ENCODE measurements around the gene TLE6.
"Not testable (repeated sequence)": the region's sequence is repeated elsewhere in the genome, so short reads cannot be mapped to it uniquely, and the experiment has no call there.

TLE6 gene

DNA sequence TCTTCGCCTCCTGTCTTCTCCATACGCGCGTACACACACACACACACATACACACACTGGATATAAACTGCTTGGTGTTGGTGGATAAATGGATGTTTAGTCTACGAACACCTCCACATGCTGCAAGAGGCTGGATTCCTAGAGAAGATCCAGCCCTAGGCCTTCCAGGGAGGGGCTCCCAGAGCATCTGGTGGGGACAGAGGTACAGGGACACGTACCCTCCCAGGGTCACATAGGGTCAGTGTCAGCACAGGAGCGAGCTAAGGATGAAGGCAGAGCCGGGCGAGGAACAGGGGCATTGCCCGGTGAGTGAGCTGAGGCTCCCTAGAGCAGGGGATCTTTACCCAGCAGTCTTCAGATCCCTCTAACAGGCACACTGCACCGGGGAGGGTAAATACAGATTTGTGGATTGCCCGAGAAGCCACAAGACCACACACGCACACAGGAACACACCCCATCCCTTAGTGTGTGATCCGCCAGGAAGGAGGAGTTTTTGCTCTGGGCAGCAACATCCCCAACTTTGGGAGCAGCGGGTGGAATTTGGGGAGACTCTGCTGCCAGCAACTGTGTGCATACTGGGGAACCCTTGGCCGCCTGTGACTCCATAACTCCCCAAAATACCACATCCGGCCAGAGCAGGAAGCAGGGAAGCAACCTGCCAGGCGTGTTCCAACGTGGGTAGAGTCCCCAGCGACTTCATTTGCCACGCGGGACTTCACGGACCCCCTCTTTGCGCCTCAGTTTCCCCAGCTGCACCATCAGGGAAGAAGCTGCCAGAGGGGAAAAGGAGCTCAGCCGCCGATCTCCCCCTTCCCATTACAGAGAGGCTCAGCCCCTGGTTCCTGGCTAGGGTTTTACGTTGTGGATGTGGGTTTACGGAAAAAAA lies 57.5 kb downstream of the TLE6 start:
- DNase-seq (ENCODE audit: insufficient read length) (no peak), FAIRE-seq (peak; percentile 67)
- TF ChIP-seq POLR2A (IDR thresholded peaks at IDR 0.05; ENCODE audit: low read depth, low read length): no peak
- TF ChIP-seq POLR2AphosphoS5 (IDR thresholded peaks at IDR 0.05; ENCODE audit: low read depth, low read length): no peak
- no peak for TF ChIP-seq TAF1 (IDR thresholded peaks at IDR 0.05; ENCODE audit: borderline replicate concordance, low read depth, low read length)

DNA sequence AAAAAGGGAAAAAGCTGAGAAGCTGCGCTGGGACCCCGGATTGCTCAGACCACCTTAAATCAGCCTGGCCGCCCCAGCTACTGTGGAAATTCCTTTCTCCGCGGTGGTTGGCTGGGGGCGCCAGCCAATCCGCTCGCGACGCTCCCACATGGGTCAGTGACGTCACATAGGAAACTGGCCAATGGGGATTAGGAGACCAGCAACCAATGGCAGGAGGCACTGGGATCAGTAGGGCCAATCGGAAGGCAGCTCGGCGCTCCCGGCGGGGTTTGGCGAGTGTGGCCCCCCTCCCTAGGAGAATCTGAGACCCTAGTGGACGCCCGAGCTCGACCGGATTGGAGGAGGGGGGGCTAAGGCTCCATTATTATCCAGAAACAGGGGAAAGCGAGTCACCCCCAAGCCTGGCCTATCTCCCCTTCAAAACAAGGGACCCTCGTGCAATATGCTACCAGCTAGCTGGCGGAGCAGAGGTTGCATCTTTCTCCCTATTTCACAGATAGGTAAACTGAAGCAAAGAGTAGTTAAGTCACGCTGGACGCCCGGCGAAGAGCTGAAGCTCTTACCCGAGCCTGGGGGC lies 58.3 kb downstream of the TLE6 start:
- TF ChIP-seq POLR2AphosphoS5 (IDR thresholded peaks at IDR 0.05; ENCODE audit: low read depth, low read length): peak; percentile 58; the same call in 1 of the 2 replicates
- peak; percentile 44; the same call in 1 of the 2 replicates for TF ChIP-seq POLR2A (IDR thresholded peaks at IDR 0.05; ENCODE audit: low read depth, low read length)
- TF ChIP-seq TAF1 (IDR thresholded peaks at IDR 0.05; ENCODE audit: borderline replicate concordance, low read depth, low read length): no peak
- FAIRE-seq (peak; percentile 98), DNase-seq (ENCODE audit: insufficient read length) (peak; percentile 100)

DNA sequence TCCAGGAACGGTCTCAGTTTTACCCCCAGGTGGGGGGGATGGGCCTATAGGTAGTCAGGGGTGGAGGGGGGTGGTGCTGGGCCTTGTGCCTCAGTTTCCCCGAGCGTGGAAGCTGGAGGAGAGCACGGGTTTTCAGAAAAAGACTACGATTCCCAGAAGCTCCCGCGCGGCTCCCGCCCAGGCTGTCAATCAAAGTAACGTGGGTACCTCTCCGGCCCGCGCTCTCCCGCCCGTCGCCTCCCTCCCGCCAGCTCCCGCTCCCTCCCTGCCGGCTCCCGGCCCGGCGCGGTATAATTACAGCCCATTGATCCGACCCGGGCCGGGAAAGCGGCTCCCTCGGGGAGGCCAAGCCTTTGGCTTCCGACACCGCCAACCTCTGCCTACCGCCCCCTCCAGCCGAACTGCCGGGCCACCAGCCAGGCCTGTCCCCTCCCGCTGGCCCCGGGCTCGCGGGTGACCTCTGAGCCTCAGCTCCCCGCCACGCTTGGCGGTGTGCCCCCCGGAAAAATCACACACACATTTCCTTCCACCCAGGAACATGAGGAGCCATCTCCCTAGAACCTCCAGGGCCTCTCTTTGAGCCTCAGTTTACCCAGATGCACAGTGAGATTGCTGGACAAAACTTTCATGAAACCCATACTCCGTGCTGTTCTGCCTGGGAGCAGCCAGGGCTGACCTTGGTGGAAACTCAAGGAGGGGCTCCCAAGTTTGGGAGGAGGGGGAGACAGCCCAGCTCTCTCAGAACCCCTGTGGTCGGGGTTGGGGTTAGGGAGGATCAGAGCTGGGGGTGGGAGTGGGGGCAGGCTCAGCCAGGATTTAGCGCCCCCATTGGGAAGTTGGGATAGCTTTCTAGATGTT lies 59.0 kb downstream of the TLE6 start:
- peak; percentile 63 for FAIRE-seq
- TF ChIP-seq TAF1 (IDR thresholded peaks at IDR 0.05; ENCODE audit: borderline replicate concordance, low read depth, low read length) (no peak), POLR2AphosphoS5 (IDR thresholded peaks at IDR 0.05; ENCODE audit: low read depth, low read length) (no peak), POLR2A (IDR thresholded peaks at IDR 0.05; ENCODE audit: low read depth, low read length) (no peak)

DNA sequence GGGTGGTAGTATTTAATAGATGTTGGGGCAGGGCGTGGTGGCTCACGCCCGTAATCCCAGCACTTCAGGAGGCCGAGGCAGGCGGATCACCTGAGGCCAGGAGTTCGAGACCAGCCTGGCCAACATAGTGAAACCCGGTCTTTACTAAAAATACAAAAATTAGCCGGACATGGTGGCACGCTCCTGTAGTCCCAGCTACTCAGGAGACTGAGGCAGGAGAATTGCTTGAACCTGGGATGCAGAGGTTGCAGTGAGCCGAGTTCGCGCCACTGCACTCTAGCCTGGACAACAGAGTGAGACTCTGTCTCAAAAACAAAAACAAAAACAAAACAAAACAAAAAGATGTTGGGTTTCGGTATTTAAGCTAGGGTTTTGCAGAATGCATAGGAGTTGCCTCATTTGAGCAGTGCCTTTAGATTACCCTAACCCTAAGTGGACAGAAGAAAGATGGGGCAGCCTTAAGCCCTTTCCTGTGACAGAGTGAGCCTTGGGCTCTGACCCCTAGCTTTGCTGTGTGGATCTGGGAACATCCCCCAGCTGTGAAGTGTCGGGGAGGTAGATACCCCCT lies 59.7 kb downstream of the TLE6 start:
- FAIRE-seq; DNase-seq (ENCODE audit: insufficient read length): not testable (repeated sequence)

More for the DNA sequence above, 59.0 kb downstream of the TLE6 start:
- peak; percentile 86 for DNase-seq (ENCODE audit: insufficient read length)

DNA sequence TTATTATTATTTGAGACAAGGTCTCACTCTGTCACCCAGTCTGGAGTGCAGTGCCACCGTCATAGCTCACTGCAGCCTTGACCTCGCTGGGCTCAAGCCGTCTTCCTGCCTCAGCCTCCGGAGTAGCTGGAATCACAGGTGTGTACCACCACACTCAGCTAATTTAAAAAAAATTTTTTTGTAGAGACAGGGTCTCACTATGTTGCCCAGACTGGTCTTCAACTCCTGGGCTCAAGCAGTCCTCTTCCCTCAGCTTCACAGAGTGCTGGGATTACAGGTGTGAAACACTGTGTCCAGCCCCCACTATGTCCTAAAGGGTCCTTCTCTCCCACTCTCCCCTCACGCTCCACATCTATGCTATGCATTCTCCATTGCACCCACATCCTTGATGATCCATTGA lies 60.9 kb downstream of the TLE6 start:
- FAIRE-seq: no peak
- TF ChIP-seq POLR2A (IDR thresholded peaks at IDR 0.05; ENCODE audit: low read depth, low read length): no peak
- no peak for TF ChIP-seq TAF1 (IDR thresholded peaks at IDR 0.05; ENCODE audit: borderline replicate concordance, low read depth, low read length)
- TF ChIP-seq POLR2AphosphoS5 (IDR thresholded peaks at IDR 0.05; ENCODE audit: low read depth, low read length): no peak
- DNase-seq (ENCODE audit: insufficient read length): no peak

DNA sequence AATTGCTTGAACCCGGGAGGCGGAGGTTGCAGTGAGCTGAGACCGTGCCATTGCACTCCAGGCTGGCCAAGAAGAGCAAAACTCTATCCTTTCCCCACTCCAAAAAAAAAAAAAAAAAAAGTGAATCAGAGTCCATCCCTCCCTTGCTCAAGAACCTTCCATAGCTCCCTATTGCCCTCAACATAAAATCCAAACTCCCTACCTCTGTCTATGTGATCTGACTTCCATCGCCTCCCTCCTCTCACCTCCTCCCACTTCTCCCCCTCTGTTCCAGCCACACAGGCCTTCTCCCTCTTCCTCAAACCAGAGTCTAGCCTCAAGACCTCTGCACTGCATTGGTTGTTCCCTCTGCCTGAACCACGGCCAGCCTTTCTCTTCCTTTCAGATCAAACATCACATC lies 61.8 kb downstream of the TLE6 start:
- no peak for TF ChIP-seq TAF1 (IDR thresholded peaks at IDR 0.05; ENCODE audit: borderline replicate concordance, low read depth, low read length)
- no peak for TF ChIP-seq POLR2A (IDR thresholded peaks at IDR 0.05; ENCODE audit: low read depth, low read length)
- DNase-seq (ENCODE audit: insufficient read length) (no peak), FAIRE-seq (no peak)

DNA sequence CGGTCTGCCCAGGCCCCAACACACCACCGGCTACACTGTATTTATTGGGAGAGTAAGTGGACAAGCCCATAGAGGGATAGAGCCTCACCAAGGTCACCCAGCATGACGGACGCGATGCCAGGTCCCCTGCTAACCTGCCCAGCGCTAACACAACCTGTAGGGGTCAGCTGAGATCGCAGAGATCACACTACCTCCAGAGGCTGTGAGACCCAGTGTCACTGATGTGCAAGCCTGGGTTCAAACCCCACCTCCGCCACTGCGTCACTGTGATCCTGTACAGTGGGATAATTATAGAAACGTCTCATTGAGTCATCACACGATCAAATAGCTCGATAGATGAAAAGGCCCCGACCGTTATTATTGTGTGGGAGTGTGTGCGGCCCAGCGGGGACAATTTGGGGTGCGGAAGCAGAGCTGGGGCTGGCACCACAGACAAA lies 62.3 kb downstream of the TLE6 start:
- FAIRE-seq (no peak), DNase-seq (ENCODE audit: insufficient read length) (no peak)
- TF ChIP-seq POLR2AphosphoS5 (IDR thresholded peaks at IDR 0.05; ENCODE audit: low read depth, low read length) (no peak), POLR2A (IDR thresholded peaks at IDR 0.05; ENCODE audit: low read depth, low read length) (no peak), TAF1 (IDR thresholded peaks at IDR 0.05; ENCODE audit: borderline replicate concordance, low read depth, low read length) (no peak)

DNA sequence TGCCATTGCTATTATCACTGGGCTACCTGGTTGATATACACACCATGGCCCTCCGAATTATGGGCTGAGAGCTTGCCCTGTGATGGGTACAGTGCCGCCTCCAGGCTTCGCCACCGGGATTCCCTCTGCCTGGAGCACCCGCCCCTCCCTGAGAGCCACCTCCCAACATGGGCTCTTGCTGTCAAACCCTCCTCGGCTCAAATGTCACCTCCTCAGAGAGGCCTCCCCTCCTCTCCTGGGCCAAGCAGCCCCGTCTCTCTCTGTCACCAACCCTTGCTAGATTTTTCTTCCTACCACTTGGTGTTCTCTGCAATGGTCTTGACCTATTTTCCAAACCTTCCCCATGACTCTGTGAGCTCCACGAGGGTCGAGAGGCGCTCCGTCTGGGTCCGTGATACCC lies 64.0 kb downstream of the TLE6 start:
- no peak for TF ChIP-seq POLR2AphosphoS5 (IDR thresholded peaks at IDR 0.05; ENCODE audit: low read depth, low read length)
- no peak for TF ChIP-seq TAF1 (IDR thresholded peaks at IDR 0.05; ENCODE audit: borderline replicate concordance, low read depth, low read length)
- no peak for TF ChIP-seq POLR2A (IDR thresholded peaks at IDR 0.05; ENCODE audit: low read depth, low read length)
- FAIRE-seq (no peak), DNase-seq (ENCODE audit: insufficient read length) (no peak)

DNA sequence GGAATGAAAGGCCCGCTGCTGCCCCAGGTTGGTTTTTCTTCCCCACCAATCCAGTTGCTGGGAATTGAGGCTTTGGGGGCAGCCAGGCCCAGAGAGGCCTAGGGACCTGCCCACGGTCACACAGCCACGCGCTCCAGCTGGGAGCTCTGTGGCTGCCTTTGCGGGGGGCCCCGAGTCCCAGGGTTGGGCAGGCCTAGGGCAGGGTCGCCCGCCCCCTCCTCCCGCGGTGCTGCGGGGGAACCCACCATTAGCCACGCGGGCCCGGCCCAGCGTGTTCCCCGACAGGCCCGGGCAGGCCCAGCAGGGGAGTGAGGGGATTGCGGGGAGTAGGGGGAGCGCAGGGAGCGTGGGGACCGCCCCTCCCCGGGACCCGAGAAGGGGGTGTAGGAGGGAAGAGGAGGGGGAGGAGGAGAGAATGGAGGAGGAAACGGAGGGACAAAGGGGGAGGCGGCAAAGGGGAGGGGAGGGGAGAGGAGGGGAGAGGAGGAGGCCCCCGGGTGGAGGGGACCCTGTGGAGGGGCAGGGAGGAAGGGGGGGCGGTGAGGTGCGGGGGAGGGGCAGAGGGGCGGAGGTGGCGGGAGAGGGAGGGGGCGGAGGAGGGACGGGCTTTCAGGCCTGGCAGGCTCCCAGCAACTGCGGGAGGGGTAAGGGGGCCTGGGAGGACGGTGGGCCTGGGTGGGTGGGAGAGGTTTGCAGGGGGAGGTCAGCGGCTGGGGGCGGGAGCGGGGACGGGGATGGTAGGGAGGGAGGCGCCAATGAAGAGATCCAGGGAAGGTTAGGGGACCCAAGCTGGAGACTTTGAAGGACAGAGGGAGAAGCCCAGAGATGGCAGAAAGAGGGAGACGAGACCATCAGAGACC lies 64.6 kb downstream of the TLE6 start:
- no peak for DNase-seq (ENCODE audit: insufficient read length)
- FAIRE-seq: no peak
- TF ChIP-seq TAF1 (IDR thresholded peaks at IDR 0.05; ENCODE audit: borderline replicate concordance, low read depth, low read length) (no peak), POLR2A (IDR thresholded peaks at IDR 0.05; ENCODE audit: low read depth, low read length) (no peak), POLR2AphosphoS5 (IDR thresholded peaks at IDR 0.05; ENCODE audit: low read depth, low read length) (no peak)

DNA sequence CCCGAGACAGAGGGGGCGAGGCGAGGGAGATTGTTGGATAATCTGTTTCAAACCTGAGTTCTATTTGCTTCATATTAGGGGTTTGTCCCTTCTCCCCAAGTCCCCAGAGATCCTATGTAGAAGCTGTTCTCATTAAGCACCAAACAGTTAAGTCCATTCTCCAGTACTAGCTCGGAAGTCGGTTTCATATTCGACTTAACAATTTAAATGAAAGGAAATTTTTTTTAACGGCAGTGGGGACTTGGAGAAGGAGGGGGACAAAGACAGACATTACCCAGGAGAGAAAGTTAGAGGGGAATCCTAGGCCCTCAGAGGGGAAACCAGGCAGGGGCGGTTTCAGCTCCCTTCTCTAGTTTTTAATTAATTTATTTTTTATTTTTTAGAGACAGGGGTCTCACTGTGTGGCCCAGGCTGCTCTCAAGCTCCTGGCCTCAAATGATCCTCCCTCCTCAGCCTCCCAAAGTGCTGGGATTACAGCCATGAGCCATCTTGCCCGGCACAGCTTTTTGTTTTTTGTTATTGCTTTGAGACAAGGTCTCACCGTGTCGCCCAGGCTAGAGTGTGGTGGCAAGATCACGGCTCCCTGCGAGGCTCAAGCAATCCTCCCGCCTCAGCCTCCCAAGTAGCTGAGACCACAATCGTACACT lies 65.4 kb downstream of the TLE6 start:
- TF ChIP-seq POLR2A (IDR thresholded peaks at IDR 0.05; ENCODE audit: low read depth, low read length) (no peak), POLR2AphosphoS5 (IDR thresholded peaks at IDR 0.05; ENCODE audit: low read depth, low read length) (no peak), TAF1 (IDR thresholded peaks at IDR 0.05; ENCODE audit: borderline replicate concordance, low read depth, low read length) (no peak)
- DNase-seq (ENCODE audit: insufficient read length) (no peak), FAIRE-seq (no peak)
